Ammon's horn (tissue), 1 donor: Measurements from ENCODE around the gene CREB1.

Experiments used
- DNase-seq: peaks from one replicate; pipeline ENCODE4 v3.0.0-alpha.2; 2016; ENCODE audit warnings: low spot score

CREB1 gene

GRCh38 chr2:207529330-207530159, at the start of gene CREB1:
Gene CREB1, plus strand, starts transcription at chr2:207529962. Its CDS starts 25,674 bp downstream, at chr2:207555636.
- DNase-seq, result peak; percentile 98

GRCh38 chr2:207480521-207481040, 49.2 kb upstream of the CREB1 start:
- DNase-seq, result peak; percentile 1

GRCh38 chr2:207481924-207482323, 47.8 kb upstream of the CREB1 start:
- DNase-seq, result peak; percentile 14

- peak; percentile 0 for DNase-seq
Measured at GRCh38 chr2:207482630-207483029, 47.1 kb upstream of the CREB1 start.

- DNase-seq, result no peak
Measured at GRCh38 chr2:207483066-207483465, 46.7 kb upstream of the CREB1 start.

- peak; percentile 1 for DNase-seq
Measured at GRCh38 chr2:207483477-207483876, 46.3 kb upstream of the CREB1 start.

- DNase-seq, result peak; percentile 0
Measured at GRCh38 chr2:207484444-207485391, 45.0 kb upstream of the CREB1 start.

GRCh38 chr2:207487650-207488311, 42.0 kb upstream of the CREB1 start:
- no peak for DNase-seq

GRCh38 chr2:207489251-207489650, 40.5 kb upstream of the CREB1 start:
- no peak for DNase-seq

- no peak for DNase-seq
Measured at GRCh38 chr2:207490441-207490840, 39.3 kb upstream of the CREB1 start.

GRCh38 chr2:207491086-207491485, 38.7 kb upstream of the CREB1 start:
- DNase-seq, result no peak

GRCh38 chr2:207491956-207492355, 37.8 kb upstream of the CREB1 start:
- no peak for DNase-seq

GRCh38 chr2:207492461-207492860, 37.3 kb upstream of the CREB1 start:
- DNase-seq, result no peak

- no peak for DNase-seq
Measured at GRCh38 chr2:207494137-207494536, 35.6 kb upstream of the CREB1 start.

GRCh38 chr2:207496936-207497335, 32.8 kb upstream of the CREB1 start:
- peak; percentile 0 for DNase-seq

- DNase-seq, result peak; percentile 0
Measured at GRCh38 chr2:207497596-207497995, 32.2 kb upstream of the CREB1 start.

GRCh38 chr2:207498427-207498826, 31.3 kb upstream of the CREB1 start:
- DNase-seq, result peak; percentile 2

GRCh38 chr2:207499114-207499513, 30.6 kb upstream of the CREB1 start:
- DNase-seq, result peak; percentile 0

- DNase-seq, result peak; percentile 1
Measured at GRCh38 chr2:207501802-207502576, 27.8 kb upstream of the CREB1 start.

- peak; percentile 31 for DNase-seq
Measured at GRCh38 chr2:207502577-207503198, 27.1 kb upstream of the CREB1 start.

- DNase-seq, result peak; percentile 51
Measured at GRCh38 chr2:207503234-207503633, 26.5 kb upstream of the CREB1 start.
